Neural progenitor cell (in vitro differentiated cells): ENCODE data around the gene TRABD2B.

Experiments
- CTCF ChIP-seq: fragments of 200-600 bp; sonication (generic); IDR thresholded peaks from 2 replicates; pipeline ENCODE4 v1.5.1; 2017; ENCODE audit warnings: antibody characterized with exemption, mild to moderate bottlenecking
- EZH2 ChIP-seq: fragments of 200-600 bp; sonication (generic); IDR thresholded peaks from 2 replicates; pipeline ENCODE4 v1.6.1; 2017; ENCODE audit warnings: antibody characterized with exemption, mild to moderate bottlenecking, moderate library complexity
- EZH2phosphoT487 ChIP-seq: fragments of 200-600 bp; sonication (generic); IDR thresholded peaks from 2 replicates; pipeline ENCODE4 v1.6.1; 2017; ENCODE audit warnings: antibody characterized with exemption

GRCh38 chr1:47777322-47777721 is 219.9 kb downstream of the TRABD2B start:
- TF ChIP-seq EZH2phosphoT487 (no peak), EZH2 (no peak), CTCF (no peak)
